CD8-positive, alpha-beta memory T cell (primary cell): ENCODE measurements around the gene LIN37. TPM values are rescaled to one million over a fixed set of nuclear protein-coding genes. Genes with fewer than 3 reads are reported as not detected.
A peak's percentile ranks its signal among the peaks of the same experiment; 100 is the strongest.

Experiments used
- CTCF ChIA-PET: fragments of 350-600 bp; sonication (Branson Sonifier 250); formaldehyde crosslinking; loops from one replicate; lab custom pipeline; 2021; ENCODE audit warnings: antibody characterized with exemption; lab: Charles Lee
- POLR2A ChIA-PET: fragments of 350-600 bp; sonication (Branson Sonifier 250); formaldehyde crosslinking; loops from one replicate; lab custom pipeline; 2021; ENCODE audit warnings: antibody characterized with exemption; lab: Charles Lee
- DNase-seq, 5 donors: peaks; one replicate each; pipeline versions ENCODE4 v3.0.0 to v3.0.0-alpha.2; 2020 to 2022; ENCODE audit warnings: mixed read lengths in 1 of 5
- H3K27ac ChIP-seq: one replicate; pipeline ENCODE4 v1.7.0; 2013; ENCODE audit warnings: low read depth, mild to moderate bottlenecking, low read length, moderate library complexity
- H3K27me3 ChIP-seq: 2 replicates; pipeline ENCODE4 v1.7.0; 2013; ENCODE audit warnings: low read length, mild to moderate bottlenecking; ENCODE audit not compliant: insufficient read depth, poor library complexity, severe bottlenecking
- H3K36me3 ChIP-seq: 2 replicates; pipeline ENCODE4 v1.7.0; 2013; ENCODE audit warnings: mild to moderate bottlenecking, low read length, moderate library complexity; ENCODE audit not compliant: insufficient read depth
- H3K4me1 ChIP-seq: 2 replicates; pipeline ENCODE4 v1.7.0; 2013; ENCODE audit warnings: mild to moderate bottlenecking, low read length, moderate library complexity; ENCODE audit not compliant: insufficient read depth
- H3K4me3 ChIP-seq: 2 replicates; pipeline ENCODE4 v1.7.0; 2013; ENCODE audit warnings: mild to moderate bottlenecking, low read length
- H3K9me3 ChIP-seq: 2 replicates; pipeline ENCODE4 v1.7.0; 2013; ENCODE audit warnings: mild to moderate bottlenecking, low read length
- H3K27ac Mint-ChIP-seq, 8 donors: one replicate each; pipeline ENCODE4 v1.8.0; 2020 to 2021; ENCODE audit warnings: mixed read lengths in 8 of 8, mild to moderate bottlenecking in 6 of 8, inconsistent platforms in 3 of 8, moderate library complexity in 3 of 8
- H3K27me3 Mint-ChIP-seq, 2 donors: one replicate each; pipeline ENCODE4 v1.8.0; 2020 to 2021; ENCODE audit warnings: mixed read lengths in 2 of 2, mild to moderate bottlenecking in 1 of 2, moderate library complexity in 1 of 2
- H3K36me3 Mint-ChIP-seq, 3 donors: one replicate each; pipeline ENCODE4 v1.8.0; 2020 to 2021; ENCODE audit warnings: mixed read lengths in 3 of 3, inconsistent platforms in 1 of 3, mild to moderate bottlenecking in 1 of 3
- H3K4me1 Mint-ChIP-seq, 3 donors: one replicate each; pipeline ENCODE4 v1.8.0; 2020 to 2021; ENCODE audit warnings: mixed read lengths in 3 of 3, inconsistent platforms in 1 of 3, mild to moderate bottlenecking in 1 of 3
- H3K4me3 Mint-ChIP-seq, 7 donors: one replicate each; pipeline ENCODE4 v1.8.0; 2020 to 2021; ENCODE audit warnings: mixed read lengths in 7 of 7, mild to moderate bottlenecking in 6 of 7, moderate library complexity in 4 of 7, inconsistent platforms in 2 of 7
- H3K9me3 Mint-ChIP-seq, 5 donors: one replicate each; pipeline ENCODE4 v1.8.0; 2020 to 2022; ENCODE audit warnings: mixed read lengths in 5 of 5, mild to moderate bottlenecking in 3 of 5, moderate library complexity in 2 of 5, inconsistent platforms in 1 of 5
- polyA plus RNA-seq: library from polyadenylated mRNA; unstranded; fragments of 300-500 nt; fragmentation: Illumina TruSeq; gene quantifications from one replicate; pipeline ENCODE4 v1.2.3, GENCODE V29; 2021
- total RNA-seq, 2 experiments: library from RNA; stranded (reverse); gene quantifications; one replicate each; pipeline ENCODE4 v1.2.3, GENCODE V29; 2021

Gene LIN37, protein sequence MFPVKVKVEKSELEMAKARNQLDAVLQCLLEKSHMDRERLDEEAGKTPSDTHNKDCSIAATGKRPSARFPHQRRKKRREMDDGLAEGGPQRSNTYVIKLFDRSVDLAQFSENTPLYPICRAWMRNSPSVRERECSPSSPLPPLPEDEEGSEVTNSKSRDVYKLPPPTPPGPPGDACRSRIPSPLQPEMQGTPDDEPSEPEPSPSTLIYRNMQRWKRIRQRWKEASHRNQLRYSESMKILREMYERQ
- total RNA-seq (10 to 100 TPM in 1 of 2 experiments, 1 to 10 TPM in 1; 8.8 to 10.5 TPM), polyA plus RNA-seq (12.7 TPM)

- Mint-ChIP-seq H3K27ac (peak within 1 kb of the TSS; percentile 75 to 97 (median 95)), H3K4me3 (peak within 1 kb of the TSS; percentile 83 to 99 (median 99)), H3K9me3 (no peaks in the 10 kb centered on the region), H3K36me3 (peaks cover 0 to 38% (median 2%) of the 10 kb centered on the region in 3 donors), H3K27me3 (peaks cover 0 to 2% of the 10 kb centered on the region in 2 donors), H3K4me1 (peaks cover 43 to 56% (median 50%) of the 10 kb centered on the region in 3 donors)
- H3K36me3 ChIP-seq = no peaks in the 10 kb centered on the region
- H3K27me3 ChIP-seq = no peaks in the 10 kb centered on the region
- H3K9me3 ChIP-seq = no peaks in the 10 kb centered on the region
- peak within 1 kb of the TSS; percentile 83 for H3K27ac ChIP-seq
- H3K4me1 ChIP-seq = peaks cover 39% of the 10 kb centered on the region
- POLR2A ChIA-PET = interaction anchor here (0.7 to 1.6 kb wide), 9 partner anchors 9 to 46 kb away, joined by 3 to 11 read pairs (median 5); partner anchors contain the start of gene PROSER3
- DNase-seq = peak; percentile 97 to 99 (median 98)
- peak within 1 kb of the TSS; percentile 98 for H3K4me3 ChIP-seq
- CTCF ChIA-PET = interaction anchor here (0.7 to 1.5 kb wide), 5 partner anchors 11 to 183 kb away, joined by 3 to 8 read pairs (median 3); no protein-coding TSS in a partner anchor
Measured at GRCh38 chr19:35748106-35749020, at the start of gene LIN37. Gene LIN37, plus strand, starts transcription at chr19:35748576. Its CDS starts 149 bp downstream, at chr19:35748725.

DNA sequence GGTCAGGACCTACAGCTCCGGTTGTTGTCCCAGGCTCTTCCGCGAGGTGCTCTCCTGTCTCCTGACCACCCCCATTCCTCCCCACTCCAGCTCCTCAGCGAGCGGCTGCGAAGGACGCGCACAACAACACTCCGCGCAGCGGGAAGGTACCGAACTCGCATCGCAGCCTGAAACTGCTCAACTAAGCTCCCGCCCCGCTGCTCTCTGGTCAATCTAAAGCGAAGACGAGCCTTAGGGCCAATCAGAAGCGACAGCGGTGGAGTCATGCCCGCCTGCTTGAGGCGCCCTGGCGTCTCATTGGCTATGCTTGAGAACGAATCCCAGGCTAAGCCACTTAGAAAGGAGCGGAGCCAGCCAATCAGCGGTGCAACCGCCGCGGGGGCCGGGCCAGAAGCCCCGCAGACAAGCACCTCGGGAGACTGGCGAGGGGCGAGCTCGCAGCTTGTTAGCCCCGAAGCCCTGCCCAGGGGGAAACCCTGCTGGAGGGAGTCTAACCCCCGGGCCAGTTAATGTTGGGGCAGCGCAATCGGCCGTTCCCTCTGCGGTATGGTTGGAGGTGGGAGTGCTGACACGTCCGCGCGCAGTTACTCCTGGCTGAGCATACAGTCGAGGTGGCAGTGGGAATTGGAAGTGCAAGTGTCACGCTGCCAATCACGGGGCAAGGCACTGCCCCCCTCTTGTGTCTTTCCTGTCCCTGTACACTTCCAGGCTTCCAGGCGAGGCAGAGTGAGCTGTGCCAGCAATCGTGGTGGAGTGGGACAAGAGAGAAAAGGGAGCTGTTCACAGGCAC lies 46.0 kb upstream of the LIN37 start:
- ChIA-PET POLR2A (interaction anchor here (0.9 to 2.0 kb wide), 5 partner anchors 10 to 59 kb away, joined by 3 to 16 read pairs (median 8); partner anchors contain the start of genes LIN37, PSENEN and U2AF1L4), CTCF (interaction anchor here (0.6 to 2.5 kb wide), 8 partner anchors 10 to 229 kb away, joined by 3 to 10 read pairs (median 3); no protein-coding TSS in a partner anchor)

DNA sequence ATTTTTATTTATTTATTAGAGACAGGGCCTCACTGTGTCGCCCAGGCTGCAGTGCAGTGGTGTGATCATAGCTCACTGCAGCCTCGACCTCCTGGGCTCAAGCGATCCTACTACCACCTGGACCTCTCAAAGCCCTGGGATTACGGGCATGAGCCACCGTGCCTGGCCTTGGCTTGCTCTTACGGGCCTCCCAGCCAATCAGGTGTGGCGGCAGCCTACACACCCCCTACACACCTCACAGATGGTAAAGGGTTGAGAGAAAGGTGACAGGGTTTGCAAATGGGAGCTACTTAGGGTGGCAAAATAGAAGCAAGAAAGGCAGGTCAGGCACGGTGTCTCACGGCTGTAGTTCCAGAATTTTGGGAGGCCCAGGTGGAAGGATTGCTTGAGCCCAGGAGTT lies 45.0 kb upstream of the LIN37 start:
- POLR2A ChIA-PET = no interaction called here
- H3K27me3 Mint-ChIP-seq = peaks cover 0 to 2% of the 10 kb centered on the region in 2 donors
- H3K27ac Mint-ChIP-seq = no peak overlapping the region
- no peaks in the 10 kb centered on the region for H3K9me3 ChIP-seq
- no peaks in the 10 kb centered on the region for H3K9me3 Mint-ChIP-seq
- peaks cover 5 to 8% (median 6%) of the 10 kb centered on the region in 3 donors for H3K4me1 Mint-ChIP-seq
- H3K36me3 ChIP-seq = no peaks in the 10 kb centered on the region
- DNase-seq = no peak
- peak overlapping the region in 2 of 7 donors; percentile 13 to 91 for H3K4me3 Mint-ChIP-seq
- H3K4me1 ChIP-seq = peaks cover 6% of the 10 kb centered on the region
- H3K4me3 ChIP-seq = no peak overlapping the region
- CTCF ChIA-PET = interaction anchor here (0.6 to 2.5 kb wide), 7 partner anchors 9 to 596 kb away, joined by 3 to 10 read pairs (median 4); no protein-coding TSS in a partner anchor
- H3K36me3 Mint-ChIP-seq = peaks cover 0 to 2% (median 0%) of the 10 kb centered on the region in 3 donors
- H3K27me3 ChIP-seq = no peaks in the 10 kb centered on the region
- H3K27ac ChIP-seq = no peak overlapping the region

More for the DNA sequence above, 46.0 kb upstream of the LIN37 start:
- Histone ChIP-seq H3K9me3 (no peaks in the 10 kb centered on the region), H3K27ac (peak overlapping the region; percentile 43), H3K36me3 (no peaks in the 10 kb centered on the region), H3K4me3 (peak overlapping the region; percentile 92), H3K27me3 (no peaks in the 10 kb centered on the region), H3K4me1 (peaks cover 6% of the 10 kb centered on the region)
- Mint-ChIP-seq H3K36me3 (peaks cover 0 to 2% (median 0%) of the 10 kb centered on the region in 3 donors), H3K27ac (peak overlapping the region; percentile 9 to 95 (median 90)), H3K27me3 (peaks cover 0 to 2% of the 10 kb centered on the region in 2 donors), H3K9me3 (no peaks in the 10 kb centered on the region), H3K4me1 (peaks cover 5 to 8% (median 6%) of the 10 kb centered on the region in 3 donors), H3K4me3 (peak overlapping the region; percentile 82 to 98 (median 92))
- DNase-seq = peak; percentile 87 to 95 (median 89)

GRCh38 chr19:35704218-35704617 lies 44.2 kb upstream of the LIN37 start, which contains the start of gene ZBTB32:
Gene ZBTB32, plus strand, starts transcription at chr19:35704558. Its CDS starts 10,069 bp downstream, at chr19:35714627.
- no peaks in the 10 kb centered on the region for H3K36me3 ChIP-seq
- H3K9me3 ChIP-seq = no peaks in the 10 kb centered on the region
- peaks cover 0 to 2% (median 0%) of the 10 kb centered on the region in 3 donors for H3K36me3 Mint-ChIP-seq
- no peak for DNase-seq
- H3K27ac Mint-ChIP-seq = peak within 1 kb of the TSS in 1 of 8 donors; percentile 26
- no peak within 1 kb of the TSS for H3K4me3 ChIP-seq
- ChIA-PET CTCF (interaction anchor here (0.6 to 2.3 kb wide), 3 partner anchors 10 to 597 kb away, joined by 3 to 6 read pairs (median 3); no protein-coding TSS in a partner anchor), POLR2A (no interaction called here)
- no peaks in the 10 kb centered on the region for H3K27me3 ChIP-seq
- peaks cover 6% of the 10 kb centered on the region for H3K4me1 ChIP-seq
- no peak within 1 kb of the TSS for H3K27ac ChIP-seq
- H3K4me3 Mint-ChIP-seq = peak within 1 kb of the TSS in 2 of 7 donors; percentile 48 to 54
- peaks cover 0 to 2% of the 10 kb centered on the region in 2 donors for H3K27me3 Mint-ChIP-seq
- peaks cover 5 to 8% (median 6%) of the 10 kb centered on the region in 3 donors for H3K4me1 Mint-ChIP-seq
- no peaks in the 10 kb centered on the region for H3K9me3 Mint-ChIP-seq

DNA sequence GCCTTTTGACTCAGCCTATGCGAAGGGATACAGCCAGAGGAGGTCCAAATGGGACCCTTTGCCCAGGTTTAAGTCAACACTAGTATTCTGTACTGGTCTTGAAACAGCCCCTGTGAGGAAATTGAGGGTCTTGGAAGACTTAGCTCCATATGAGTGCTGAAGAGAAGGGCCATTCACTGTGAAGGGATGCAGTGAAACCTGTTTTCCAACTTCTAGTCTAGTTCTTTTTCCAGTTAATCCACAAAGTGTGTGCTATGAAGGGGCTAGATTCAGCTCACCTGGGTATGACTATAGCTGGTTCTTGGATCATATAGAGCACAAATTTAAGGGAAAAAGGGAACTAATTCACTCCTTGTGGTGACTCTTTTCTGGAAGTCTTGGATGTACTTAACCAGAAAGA lies 40.0 kb upstream of the LIN37 start:
- H3K27ac ChIP-seq = no peak overlapping the region
- no peak overlapping the region for H3K4me3 ChIP-seq
- H3K27me3 ChIP-seq = no peaks in the 10 kb centered on the region
- Mint-ChIP-seq H3K36me3 (no peaks in the 10 kb centered on the region), H3K9me3 (no peaks in the 10 kb centered on the region), H3K27ac (peak overlapping the region in 1 of 8 donors; percentile 24), H3K4me1 (peaks cover 20 to 31% (median 31%) of the 10 kb centered on the region in 3 donors), H3K27me3 (peaks cover 0 to 4% of the 10 kb centered on the region in 2 donors), H3K4me3 (no peak overlapping the region)
- ChIA-PET POLR2A (no interaction called here), CTCF (no interaction called here)
- H3K4me1 ChIP-seq = peaks cover 26% of the 10 kb centered on the region
- H3K36me3 ChIP-seq = no peaks in the 10 kb centered on the region
- no peak for DNase-seq
- H3K9me3 ChIP-seq = no peaks in the 10 kb centered on the region

GRCh38 chr19:35710784-35711723 lies 37.3 kb upstream of the LIN37 start:
- no peak overlapping the region for H3K27ac ChIP-seq
- Mint-ChIP-seq H3K4me3 (peak overlapping the region in 6 of 7 donors; percentile 8 to 52 (median 43)), H3K27me3 (peaks cover 0 to 6% of the 10 kb centered on the region in 2 donors), H3K4me1 (peaks cover 40 to 58% (median 56%) of the 10 kb centered on the region in 3 donors), H3K9me3 (no peaks in the 10 kb centered on the region), H3K36me3 (no peaks in the 10 kb centered on the region), H3K27ac (peak overlapping the region in 7 of 8 donors; percentile 10 to 92 (median 77))
- peaks cover 52% of the 10 kb centered on the region for H3K4me1 ChIP-seq
- no peak overlapping the region for H3K4me3 ChIP-seq
- no peaks in the 10 kb centered on the region for H3K9me3 ChIP-seq
- no peaks in the 10 kb centered on the region for H3K36me3 ChIP-seq
- ChIA-PET POLR2A (interaction anchor here (2.8 kb wide), 1 partner anchor 9 kb away, joined by 16 read pairs; no protein-coding TSS in a partner anchor), CTCF (interaction anchor here (0.9 to 2.2 kb wide), 4 partner anchors 8 to 29 kb away, joined by 3 to 6 read pairs (median 4); no protein-coding TSS in a partner anchor)
- DNase-seq = no peak
- no peaks in the 10 kb centered on the region for H3K27me3 ChIP-seq
